GM18868 (cell line): ENCODE data around the gene RAD9A.

ENCODE experiments used
- ATAC-seq: cut with Tn5 transposase; IDR thresholded peaks from one replicate; pipeline ENCODE4 v1.9.1; 2021; ENCODE audit warnings: mild to moderate bottlenecking, moderate library complexity; ENCODE audit not compliant: unreplicated experiment

The RAD9A gene

GRCh38 chr11:67407688-67408163 is 15.9 kb downstream of the RAD9A start:
- no peak for ATAC-seq

- no peak for ATAC-seq
These were observed 16.8 kb downstream of the RAD9A start for GRCh38 chr11:67408437-67409200.

GRCh38 chr11:67409261-67409666 is 17.5 kb downstream of the RAD9A start:
- ATAC-seq, result peak; percentile 53

GRCh38 chr11:67409781-67410368 is 18.1 kb downstream of the RAD9A start:
- no peak for ATAC-seq

- ATAC-seq, result no peak
These were observed 18.6 kb downstream of the RAD9A start for GRCh38 chr11:67410369-67410831.

- no peak for ATAC-seq
These were observed 19.4 kb downstream of the RAD9A start for GRCh38 chr11:67410984-67411784.

- no peak for ATAC-seq
These were observed 20.0 kb downstream of the RAD9A start for GRCh38 chr11:67411785-67412152.

GRCh38 chr11:67412495-67413179 is 20.9 kb downstream of the RAD9A start:
- no peak for ATAC-seq

- ATAC-seq, result no peak
These were observed 21.6 kb downstream of the RAD9A start for GRCh38 chr11:67413266-67413849.

- ATAC-seq, result no peak
These were observed 23.9 kb downstream of the RAD9A start, which contains the start of gene CARNS1 for GRCh38 chr11:67415501-67416304. TSS of gene CARNS1 (plus strand) at chr11:67415678. CDS start at chr11:67416200, 522 bp downstream.

GRCh38 chr11:67416416-67417335 is 24.9 kb downstream of the RAD9A start:
- ATAC-seq, result no peak

- ATAC-seq, result no peak
These were observed 25.6 kb downstream of the RAD9A start for GRCh38 chr11:67417425-67417824.

- no peak for ATAC-seq
These were observed 26.9 kb downstream of the RAD9A start for GRCh38 chr11:67418476-67419281.

GRCh38 chr11:67419325-67420049 is 27.7 kb downstream of the RAD9A start:
- ATAC-seq, result no peak

GRCh38 chr11:67420147-67420645 is 28.4 kb downstream of the RAD9A start:
- ATAC-seq, result no peak

- peak; percentile 87 for ATAC-seq
These were observed 29.1 kb downstream of the RAD9A start for GRCh38 chr11:67420646-67421429.
